ENCODE measurements around the gene PHC2. TPM values are rescaled to one million over a fixed set of nuclear protein-coding genes. Genes with fewer than 3 reads are reported as not detected.

Gene PHC2
- total and polyA plus RNA-seq, 3 donors from 2014 or later = 121 to 178 (median 130) TPM

- intact Hi-C loops (cut with DNase I; ENCODE audit: low total_unique reads) = no loop called here
- no peaks in the 10 kb centered on the region for H3K36me3 ChIP-seq (ENCODE audit: low read depth, missing control alignments)
- H3K9me3 ChIP-seq = no peaks in the 10 kb centered on the region
- no peak overlapping the region for H3K27ac ChIP-seq
- no peak overlapping the region for H3K4me3 ChIP-seq
- H3K27me3 ChIP-seq = no peaks in the 10 kb centered on the region
- 73 to 79% methylated on average over 5 of the region's 5 CpGs for WGBS, 2 donors
- DNase-seq = no peak
- TF ChIP-seq POLR2A (IDR thresholded peaks at IDR 0.05) = no peak
- no peak for TF ChIP-seq CTCF (IDR thresholded peaks at IDR 0.05)
- H3K4me1 ChIP-seq = peaks cover 36% of the 10 kb centered on the region
Observed at GRCh38 chr1:33332881-33333280, 98.0 kb downstream of the PHC2 start.

- intact Hi-C loops (cut with DNase I; ENCODE audit: low total_unique reads) = no loop called here
- peaks cover 31% of the 10 kb centered on the region for H3K4me1 ChIP-seq
Observed at GRCh38 chr1:33332357-33332789, 98.5 kb downstream of the PHC2 start.

GRCh38 chr1:33331444-33332356 lies 99.2 kb downstream of the PHC2 start:
- no peaks in the 10 kb centered on the region for H3K36me3 ChIP-seq (ENCODE audit: low read depth, missing control alignments)
- intact Hi-C loops (cut with DNase I; ENCODE audit: low total_unique reads) = no loop called here
- TF ChIP-seq POLR2A (IDR thresholded peaks at IDR 0.05) (no peak), CTCF (IDR thresholded peaks at IDR 0.05) (no peak)
- WGBS, 2 donors = 59 to 62% methylated on average over 9 to 10 of the region's 10 CpGs
- peaks cover 30% of the 10 kb centered on the region for H3K4me1 ChIP-seq
- DNase-seq = no peak
- H3K27ac ChIP-seq = no peak overlapping the region
- no peaks in the 10 kb centered on the region for H3K27me3 ChIP-seq
- no peak overlapping the region for H3K4me3 ChIP-seq
- H3K9me3 ChIP-seq = no peaks in the 10 kb centered on the region

More at GRCh38 chr1:33332357-33332789, 98.5 kb downstream of the PHC2 start:
- Histone ChIP-seq H3K27me3 (no peaks in the 10 kb centered on the region), H3K9me3 (no peaks in the 10 kb centered on the region), H3K36me3 (ENCODE audit: low read depth, missing control alignments) (no peaks in the 10 kb centered on the region), H3K27ac (no peak overlapping the region), H3K4me3 (no peak overlapping the region)
- TF ChIP-seq CTCF (IDR thresholded peaks at IDR 0.05) (no peak), POLR2A (IDR thresholded peaks at IDR 0.05) (no peak)
- 81% methylated on average over 10 of the region's 10 CpGs for WGBS, 2 donors
- DNase-seq = no peak

GRCh38 chr1:33330906-33331305 lies 100.0 kb downstream of the PHC2 start:
- Histone ChIP-seq H3K27me3 (no peaks in the 10 kb centered on the region), H3K36me3 (ENCODE audit: low read depth, missing control alignments) (no peaks in the 10 kb centered on the region), H3K4me3 (no peak overlapping the region), H3K27ac (no peak overlapping the region), H3K9me3 (no peaks in the 10 kb centered on the region), H3K4me1 (peaks cover 30% of the 10 kb centered on the region)
- WGBS, 2 donors = 93 to 96% methylated on average over 7 of the region's 7 CpGs
- intact Hi-C loops (cut with DNase I; ENCODE audit: low total_unique reads) = no loop called here
- no peak for TF ChIP-seq POLR2A (IDR thresholded peaks at IDR 0.05)
- TF ChIP-seq CTCF (IDR thresholded peaks at IDR 0.05) = no peak
- DNase-seq = no peak
